GM23338 (cell line): Measurements from ENCODE around the gene NAAA. TPM values are rescaled to one million over a fixed set of nuclear protein-coding genes. Genes with fewer than 3 reads are reported as not detected.

Experiments used
- ATAC-seq: fragments of 200-7000 bp; cut with Tn5 transposase; 3 replicates; pipeline ENCODE4 v1.9.1; 2020
- DNase-seq: peaks from one replicate; pipeline ENCODE4 v3.0.0-alpha.2; 2015; ENCODE audit warnings: low spot score
- H2AFZ ChIP-seq: fragments of 200-600 bp; sonication (generic); 2 replicates; pipeline ENCODE4 v1.8.0; 2016; ENCODE audit warnings: antibody characterized with exemption, mild to moderate bottlenecking, moderate library complexity
- H3F3A ChIP-seq: fragments of 200-600 bp; sonication (generic); replicated peaks from 2 replicates; pipeline ENCODE4 v1.8.0; 2017; ENCODE audit warnings: antibody characterized with exemption, mixed run types, low read depth
- H3K27ac ChIP-seq: fragments of 200-600 bp; sonication (generic); 2 replicates; pipeline ENCODE4 v1.6.1; 2016; ENCODE audit warnings: low read depth
- H3K27me3 ChIP-seq: fragments of 200-600 bp; sonication (generic); 2 replicates; pipeline ENCODE4 v1.8.0; 2016; ENCODE audit warnings: mild to moderate bottlenecking, mixed run types, moderate library complexity; ENCODE audit not compliant: insufficient read depth
- H3K36me3 ChIP-seq: fragments of 200-600 bp; sonication (generic); 2 replicates; pipeline ENCODE4 v1.8.0; 2016; ENCODE audit warnings: mild to moderate bottlenecking; ENCODE audit not compliant: insufficient read depth
- H3K4me1 ChIP-seq: fragments of 200-600 bp; sonication (generic); 2 replicates; pipeline ENCODE4 v1.8.0; 2016; ENCODE audit warnings: mild to moderate bottlenecking, moderate library complexity; ENCODE audit not compliant: insufficient read depth
- H3K4me2 ChIP-seq: fragments of 200-600 bp; sonication (generic); 2 replicates; pipeline ENCODE4 v1.7.1; 2017; ENCODE audit warnings: mixed run types
- H3K4me3 ChIP-seq: fragments of 200-600 bp; sonication (generic); 2 replicates; pipeline ENCODE4 v1.6.1; 2016; ENCODE audit warnings: mixed run types
- H3K79me2 ChIP-seq: fragments of 200-600 bp; sonication (generic); replicated peaks from 2 replicates; pipeline ENCODE4 v1.8.0; 2017; ENCODE audit warnings: mild to moderate bottlenecking; ENCODE audit not compliant: insufficient read depth
- H3K9me2 ChIP-seq: fragments of 200-600 bp; sonication (generic); 2 replicates; pipeline ENCODE4 v1.8.0; 2017; ENCODE audit not compliant: insufficient read depth
- H4K20me1 ChIP-seq: fragments of 200-600 bp; sonication (generic); replicated peaks from 2 replicates; pipeline ENCODE4 v1.8.0; 2017; ENCODE audit warnings: mild to moderate bottlenecking; ENCODE audit not compliant: insufficient read depth
- H3K27ac Mint-ChIP-seq: 2 replicates; pipeline ENCODE4 v1.8.0; 2020; ENCODE audit warnings: inconsistent platforms, mild to moderate bottlenecking, moderate library complexity, mixed read lengths
- H3K27me3 Mint-ChIP-seq: 3 replicates; pipeline ENCODE4 v1.8.0; 2022; ENCODE audit warnings: low read depth, mild to moderate bottlenecking, moderate library complexity, mixed read lengths, inconsistent platforms; ENCODE audit not compliant: insufficient read depth, poor library complexity
- H3K36me3 Mint-ChIP-seq: 3 replicates; pipeline ENCODE4 v1.8.0; 2021; ENCODE audit warnings: low read depth, mild to moderate bottlenecking, inconsistent platforms, moderate library complexity, mixed read lengths
- H3K4me1 Mint-ChIP-seq: 3 replicates; pipeline ENCODE4 v1.8.0; 2020; ENCODE audit warnings: mild to moderate bottlenecking, inconsistent platforms, mixed read lengths
- H3K4me3 Mint-ChIP-seq: 3 replicates; pipeline ENCODE4 v1.8.0; 2021; ENCODE audit warnings: moderate library complexity, mild to moderate bottlenecking, inconsistent platforms, mixed read lengths
- H3K9me3 Mint-ChIP-seq: 3 replicates; pipeline ENCODE4 v1.8.0; 2020; ENCODE audit warnings: moderate library complexity, mild to moderate bottlenecking, inconsistent platforms, mixed read lengths
- CREB1 ChIP-seq: fragments of 250-450 bp; sonication (Bioruptor Pico); IDR thresholded peaks from 2 replicates; pipeline ENCODE4 v1.5.0; 2020; ENCODE audit warnings: low read depth, mild to moderate bottlenecking, moderate library complexity
- CTCF ChIP-seq, 2 experiments: fragments of 200-600 bp in 1 of 2; sonication (generic) in 1 of 2; conservative IDR thresholded peaks; 2 replicates each; pipeline versions ENCODE4 v1.5.1 to v1.6.1; 2016 to 2017; ENCODE audit warnings: antibody characterized with exemption in 2 of 2, low read depth in 2 of 2, mild to moderate bottlenecking in 2 of 2, moderate library complexity in 1 of 2
- ETS1 ChIP-seq: IDR thresholded peaks from 2 replicates; pipeline ENCODE4 v1.6.1; 2016; ENCODE audit warnings: antibody characterized with exemption
- JUNB ChIP-seq: IDR thresholded peaks from one replicate; pipeline ENCODE4 v1.6.1; 2016; ENCODE audit warnings: antibody characterized with exemption; ENCODE audit not compliant: unreplicated experiment
- NANOG ChIP-seq: IDR thresholded peaks from 2 replicates; pipeline ENCODE4 v1.6.1; 2016; ENCODE audit warnings: antibody characterized with exemption, borderline replicate concordance
- POLR2AphosphoS5 ChIP-seq: IDR thresholded peaks from 2 replicates; pipeline ENCODE4 v1.6.1; 2016; ENCODE audit warnings: antibody characterized with exemption, low read depth
- REST ChIP-seq: IDR thresholded peaks from one replicate; pipeline ENCODE4 v1.6.1; 2018; ENCODE audit warnings: antibody characterized with exemption; ENCODE audit not compliant: unreplicated experiment
- polyA plus RNA-seq: library from polyadenylated mRNA; unstranded; fragments of >200 nt; fragmentation: Nextera tagmentation; extraction: Ambion mirVana; gene quantifications from 2 replicates; pipeline ENCODE4 v1.2.1, GENCODE V29; 2016
- total RNA-seq: library from RNA; depleted of rRNA; stranded (reverse); fragments of >200 nt; shearing (Covaris generic); gene quantifications from 2 replicates; pipeline ENCODE4 v1.2.3, GENCODE V29; 2014
- TF ChIP-seq, protein P1 (sequence below): fragments of 250-450 bp; sonication (Bioruptor Pico); IDR thresholded peaks from 2 replicates; pipeline ENCODE4 v1.5.0; 2020; ENCODE audit warnings: mild to moderate bottlenecking, moderate library complexity

The NAAA gene
- total and polyA plus RNA-seq, 2 experiments from 2014 or later, result 13.2 to 36.6 TPM

DNA sequence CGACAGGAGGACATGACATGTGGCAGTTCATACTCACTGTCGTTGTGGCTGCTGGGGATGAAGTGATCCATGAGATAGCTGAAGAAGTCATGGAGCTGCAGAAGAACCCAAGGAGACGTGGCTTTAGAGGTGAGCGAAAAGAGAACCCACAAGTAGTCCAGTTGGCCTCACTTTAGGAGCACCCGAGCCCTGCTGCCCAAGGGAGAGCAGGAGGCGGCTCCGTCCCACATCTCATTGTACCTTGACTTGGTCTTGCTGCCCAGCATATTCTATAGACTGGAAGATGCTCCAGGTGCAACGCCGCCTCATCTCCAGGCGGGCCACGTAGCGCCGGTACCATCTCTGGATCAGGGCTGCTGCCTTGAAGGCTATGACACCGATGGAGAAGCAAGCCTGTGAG, 49.2 kb downstream of the NAAA start (continued):
- TF ChIP-seq CTCF (conservative IDR thresholded peaks at IDR 0.05; ENCODE audit: low read depth in 2 of 2), result no peak
- TF ChIP-seq, protein P1, sequence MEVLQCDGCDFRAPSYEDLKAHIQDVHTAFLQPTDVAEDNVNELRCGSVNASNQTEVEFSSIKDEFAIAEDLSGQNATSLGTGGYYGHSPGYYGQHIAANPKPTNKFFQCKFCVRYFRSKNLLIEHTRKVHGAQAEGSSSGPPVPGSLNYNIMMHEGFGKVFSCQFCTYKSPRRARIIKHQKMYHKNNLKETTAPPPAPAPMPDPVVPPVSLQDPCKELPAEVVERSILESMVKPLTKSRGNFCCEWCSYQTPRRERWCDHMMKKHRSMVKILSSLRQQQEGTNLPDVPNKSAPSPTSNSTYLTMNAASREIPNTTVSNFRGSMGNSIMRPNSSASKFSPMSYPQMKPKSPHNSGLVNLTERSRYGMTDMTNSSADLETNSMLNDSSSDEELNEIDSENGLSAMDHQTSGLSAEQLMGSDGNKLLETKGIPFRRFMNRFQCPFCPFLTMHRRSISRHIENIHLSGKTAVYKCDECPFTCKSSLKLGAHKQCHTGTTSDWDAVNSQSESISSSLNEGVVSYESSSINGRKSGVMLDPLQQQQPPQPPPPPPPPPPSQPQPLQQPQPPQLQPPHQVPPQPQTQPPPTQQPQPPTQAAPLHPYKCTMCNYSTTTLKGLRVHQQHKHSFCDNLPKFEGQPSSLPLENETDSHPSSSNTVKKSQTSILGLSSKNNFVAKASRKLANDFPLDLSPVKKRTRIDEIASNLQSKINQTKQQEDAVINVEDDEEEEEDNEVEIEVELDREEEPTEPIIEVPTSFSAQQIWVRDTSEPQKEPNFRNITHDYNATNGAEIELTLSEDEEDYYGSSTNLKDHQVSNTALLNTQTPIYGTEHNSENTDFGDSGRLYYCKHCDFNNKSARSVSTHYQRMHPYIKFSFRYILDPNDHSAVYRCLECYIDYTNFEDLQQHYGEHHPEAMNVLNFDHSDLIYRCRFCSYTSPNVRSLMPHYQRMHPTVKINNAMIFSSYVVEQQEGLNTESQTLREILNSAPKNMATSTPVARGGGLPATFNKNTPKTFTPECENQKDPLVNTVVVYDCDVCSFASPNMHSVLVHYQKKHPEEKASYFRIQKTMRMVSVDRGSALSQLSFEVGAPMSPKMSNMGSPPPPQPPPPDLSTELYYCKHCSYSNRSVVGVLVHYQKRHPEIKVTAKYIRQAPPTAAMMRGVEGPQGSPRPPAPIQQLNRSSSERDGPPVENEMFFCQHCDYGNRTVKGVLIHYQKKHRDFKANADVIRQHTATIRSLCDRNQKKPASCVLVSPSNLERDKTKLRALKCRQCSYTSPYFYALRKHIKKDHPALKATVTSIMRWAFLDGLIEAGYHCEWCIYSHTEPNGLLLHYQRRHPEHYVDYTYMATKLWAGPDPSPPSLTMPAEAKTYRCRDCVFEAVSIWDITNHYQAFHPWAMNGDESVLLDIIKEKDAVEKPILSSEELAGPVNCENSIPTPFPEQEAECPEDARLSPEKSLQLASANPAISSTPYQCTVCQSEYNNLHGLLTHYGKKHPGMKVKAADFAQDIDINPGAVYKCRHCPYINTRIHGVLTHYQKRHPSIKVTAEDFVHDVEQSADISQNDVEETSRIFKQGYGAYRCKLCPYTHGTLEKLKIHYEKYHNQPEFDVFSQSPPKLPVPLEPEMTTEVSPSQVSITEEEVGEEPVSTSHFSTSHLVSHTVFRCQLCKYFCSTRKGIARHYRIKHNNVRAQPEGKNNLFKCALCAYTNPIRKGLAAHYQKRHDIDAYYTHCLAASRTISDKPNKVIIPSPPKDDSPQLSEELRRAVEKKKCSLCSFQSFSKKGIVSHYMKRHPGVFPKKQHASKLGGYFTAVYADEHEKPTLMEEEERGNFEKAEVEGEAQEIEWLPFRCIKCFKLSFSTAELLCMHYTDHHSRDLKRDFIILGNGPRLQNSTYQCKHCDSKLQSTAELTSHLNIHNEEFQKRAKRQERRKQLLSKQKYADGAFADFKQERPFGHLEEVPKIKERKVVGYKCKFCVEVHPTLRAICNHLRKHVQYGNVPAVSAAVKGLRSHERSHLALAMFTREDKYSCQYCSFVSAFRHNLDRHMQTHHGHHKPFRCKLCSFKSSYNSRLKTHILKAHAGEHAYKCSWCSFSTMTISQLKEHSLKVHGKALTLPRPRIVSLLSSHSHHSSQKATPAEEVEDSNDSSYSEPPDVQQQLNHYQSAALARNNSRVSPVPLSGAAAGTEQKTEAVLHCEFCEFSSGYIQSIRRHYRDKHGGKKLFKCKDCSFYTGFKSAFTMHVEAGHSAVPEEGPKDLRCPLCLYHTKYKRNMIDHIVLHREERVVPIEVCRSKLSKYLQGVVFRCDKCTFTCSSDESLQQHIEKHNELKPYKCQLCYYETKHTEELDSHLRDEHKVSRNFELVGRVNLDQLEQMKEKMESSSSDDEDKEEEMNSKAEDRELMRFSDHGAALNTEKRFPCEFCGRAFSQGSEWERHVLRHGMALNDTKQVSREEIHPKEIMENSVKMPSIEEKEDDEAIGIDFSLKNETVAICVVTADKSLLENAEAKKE, result no peak
- no peak for TF ChIP-seq CREB1 (CRISPR knock-in tag)
- no peak for TF ChIP-seq JUNB
- TF ChIP-seq NANOG, result no peak

- Histone ChIP-seq H3K4me1 (no peaks in the 10 kb centered on the region), H3K4me3 (no peak overlapping the region), H3K27ac (no peak overlapping the region), H3K36me3 (no peaks in the 10 kb centered on the region), H4K20me1 (no peaks in the 10 kb centered on the region), H3K9me2 (no peaks in the 10 kb centered on the region), H3K27me3 (no peaks in the 10 kb centered on the region), H3F3A (no peaks in the 10 kb centered on the region), H2AFZ (no peak overlapping the region), H3K4me2 (no peak overlapping the region), H3K79me2 (no peaks in the 10 kb centered on the region)
- no peak for ATAC-seq
- Mint-ChIP-seq H3K27ac (no peak overlapping the region), H3K9me3 (no peaks in the 10 kb centered on the region), H3K36me3 (no peaks in the 10 kb centered on the region), H3K27me3 (peaks cover 2% of the 10 kb centered on the region), H3K4me1 (no peaks in the 10 kb centered on the region; the same call in 2 of the 3 replicates), H3K4me3 (no peak overlapping the region)
- DNase-seq, result no peak
- TF ChIP-seq NANOG, result no peak
- no peak for TF ChIP-seq ETS1
- no peak for TF ChIP-seq REST
- TF ChIP-seq POLR2AphosphoS5, result no peak
These were observed 51.1 kb downstream of the NAAA start for GRCh38 chr4:75889537-75890199.
